H1 (cell line): ENCODE results near the gene ARHGAP18. TPM values are rescaled to one million over a fixed set of nuclear protein-coding genes. Genes with fewer than 3 reads are reported as not detected.

ENCODE experiments used
- CBX8 ChIP-seq: fragments of 300-800, 300-1000 bp; sonication (generic); IDR thresholded peaks from 2 replicates; pipeline ENCODE4 v1.7.1; 2016; ENCODE audit warnings: low read depth, low read length, borderline replicate concordance
- CEBPB ChIP-seq: IDR thresholded peaks from 2 replicates; pipeline ENCODE4 v1.6.1; 2012; ENCODE audit warnings: low read depth, low read length
- SIN3A ChIP-seq, 2 experiments: IDR thresholded peaks in 1 of 2; conservative IDR thresholded peaks in 1 of 2; 2 replicates each; pipeline ENCODE4 v1.6.1; 2011 to 2012; ENCODE audit warnings: low read length in 2 of 2, improper control_type of control experiment in 1 of 2, low read depth in 1 of 2, mild to moderate bottlenecking in 1 of 2
- SIRT6 ChIP-seq: IDR thresholded peaks from one replicate; pipeline ENCODE4 v1.7.1; 2012; ENCODE audit warnings: low read length, inconsistent platforms
- TBP ChIP-seq: IDR thresholded peaks from 2 replicates; pipeline ENCODE4 v1.6.1; 2011; ENCODE audit warnings: low read depth, low read length, improper control_type of control experiment
- polyA plus RNA-seq, 7 experiments: library from polyadenylated mRNA; depleted of rRNA in 3 of 7; stranded (reverse) in 5 of 7; unstranded in 2 of 7; fragments of >200 nt in 5 of 7; fragments of 200-250 nt in 2 of 7; gene quantifications; 1 replicate in 5 of 7; 2 replicates in 1 of 7; 4 replicates in 1 of 7; pipeline versions ENCODE4 v1.2.1 to v1.2.3, GENCODE V29; 2011 to 2013; ENCODE audit warnings: missing spikeins in 2 of 7, mixed read lengths in 2 of 7
- total RNA-seq: library from RNA; stranded (reverse); fragmentation: NEBNext Ultra II Directional; extraction: Animal tissue kit (Norgen Biotek cat#: 25700); gene quantifications from 2 replicates; pipeline ENCODE4 v1.2.1, GENCODE V29; 2021
- TF ChIP-seq, protein P1 (sequence below): fragments of 300-600 bp; sonication (generic); IDR thresholded peaks from 2 replicates; pipeline ENCODE4 v1.7.1; 2012; ENCODE audit warnings: low read length, moderate library complexity, mild to moderate bottlenecking, inconsistent platforms; ENCODE audit not compliant: insufficient replicate concordance

ARHGAP18 gene
- total and polyA plus RNA-seq, 2 of the 8 experiments (the other 6 are each of a cell fraction or from before 2014, with no cell fraction given) = 0.83 to 4.5 TPM

DNA sequence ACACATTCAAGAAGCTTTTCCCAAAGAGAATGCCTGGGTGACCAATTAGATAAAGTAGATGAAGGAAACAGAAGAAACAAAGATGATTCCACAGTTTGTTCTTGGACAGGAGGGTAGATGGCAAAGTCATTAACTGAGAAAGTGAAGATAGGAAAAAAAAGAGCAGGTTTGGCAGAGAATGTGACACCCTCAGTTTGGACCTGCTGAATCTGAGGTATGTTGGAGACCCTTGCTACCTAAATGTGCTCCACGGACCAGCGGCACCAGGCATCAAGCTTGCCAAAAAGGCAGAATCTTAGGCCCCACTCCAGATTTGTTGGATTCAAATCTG, 49.7 kb downstream of the ARHGAP18 start (continued):
- TF ChIP-seq, protein P1, sequence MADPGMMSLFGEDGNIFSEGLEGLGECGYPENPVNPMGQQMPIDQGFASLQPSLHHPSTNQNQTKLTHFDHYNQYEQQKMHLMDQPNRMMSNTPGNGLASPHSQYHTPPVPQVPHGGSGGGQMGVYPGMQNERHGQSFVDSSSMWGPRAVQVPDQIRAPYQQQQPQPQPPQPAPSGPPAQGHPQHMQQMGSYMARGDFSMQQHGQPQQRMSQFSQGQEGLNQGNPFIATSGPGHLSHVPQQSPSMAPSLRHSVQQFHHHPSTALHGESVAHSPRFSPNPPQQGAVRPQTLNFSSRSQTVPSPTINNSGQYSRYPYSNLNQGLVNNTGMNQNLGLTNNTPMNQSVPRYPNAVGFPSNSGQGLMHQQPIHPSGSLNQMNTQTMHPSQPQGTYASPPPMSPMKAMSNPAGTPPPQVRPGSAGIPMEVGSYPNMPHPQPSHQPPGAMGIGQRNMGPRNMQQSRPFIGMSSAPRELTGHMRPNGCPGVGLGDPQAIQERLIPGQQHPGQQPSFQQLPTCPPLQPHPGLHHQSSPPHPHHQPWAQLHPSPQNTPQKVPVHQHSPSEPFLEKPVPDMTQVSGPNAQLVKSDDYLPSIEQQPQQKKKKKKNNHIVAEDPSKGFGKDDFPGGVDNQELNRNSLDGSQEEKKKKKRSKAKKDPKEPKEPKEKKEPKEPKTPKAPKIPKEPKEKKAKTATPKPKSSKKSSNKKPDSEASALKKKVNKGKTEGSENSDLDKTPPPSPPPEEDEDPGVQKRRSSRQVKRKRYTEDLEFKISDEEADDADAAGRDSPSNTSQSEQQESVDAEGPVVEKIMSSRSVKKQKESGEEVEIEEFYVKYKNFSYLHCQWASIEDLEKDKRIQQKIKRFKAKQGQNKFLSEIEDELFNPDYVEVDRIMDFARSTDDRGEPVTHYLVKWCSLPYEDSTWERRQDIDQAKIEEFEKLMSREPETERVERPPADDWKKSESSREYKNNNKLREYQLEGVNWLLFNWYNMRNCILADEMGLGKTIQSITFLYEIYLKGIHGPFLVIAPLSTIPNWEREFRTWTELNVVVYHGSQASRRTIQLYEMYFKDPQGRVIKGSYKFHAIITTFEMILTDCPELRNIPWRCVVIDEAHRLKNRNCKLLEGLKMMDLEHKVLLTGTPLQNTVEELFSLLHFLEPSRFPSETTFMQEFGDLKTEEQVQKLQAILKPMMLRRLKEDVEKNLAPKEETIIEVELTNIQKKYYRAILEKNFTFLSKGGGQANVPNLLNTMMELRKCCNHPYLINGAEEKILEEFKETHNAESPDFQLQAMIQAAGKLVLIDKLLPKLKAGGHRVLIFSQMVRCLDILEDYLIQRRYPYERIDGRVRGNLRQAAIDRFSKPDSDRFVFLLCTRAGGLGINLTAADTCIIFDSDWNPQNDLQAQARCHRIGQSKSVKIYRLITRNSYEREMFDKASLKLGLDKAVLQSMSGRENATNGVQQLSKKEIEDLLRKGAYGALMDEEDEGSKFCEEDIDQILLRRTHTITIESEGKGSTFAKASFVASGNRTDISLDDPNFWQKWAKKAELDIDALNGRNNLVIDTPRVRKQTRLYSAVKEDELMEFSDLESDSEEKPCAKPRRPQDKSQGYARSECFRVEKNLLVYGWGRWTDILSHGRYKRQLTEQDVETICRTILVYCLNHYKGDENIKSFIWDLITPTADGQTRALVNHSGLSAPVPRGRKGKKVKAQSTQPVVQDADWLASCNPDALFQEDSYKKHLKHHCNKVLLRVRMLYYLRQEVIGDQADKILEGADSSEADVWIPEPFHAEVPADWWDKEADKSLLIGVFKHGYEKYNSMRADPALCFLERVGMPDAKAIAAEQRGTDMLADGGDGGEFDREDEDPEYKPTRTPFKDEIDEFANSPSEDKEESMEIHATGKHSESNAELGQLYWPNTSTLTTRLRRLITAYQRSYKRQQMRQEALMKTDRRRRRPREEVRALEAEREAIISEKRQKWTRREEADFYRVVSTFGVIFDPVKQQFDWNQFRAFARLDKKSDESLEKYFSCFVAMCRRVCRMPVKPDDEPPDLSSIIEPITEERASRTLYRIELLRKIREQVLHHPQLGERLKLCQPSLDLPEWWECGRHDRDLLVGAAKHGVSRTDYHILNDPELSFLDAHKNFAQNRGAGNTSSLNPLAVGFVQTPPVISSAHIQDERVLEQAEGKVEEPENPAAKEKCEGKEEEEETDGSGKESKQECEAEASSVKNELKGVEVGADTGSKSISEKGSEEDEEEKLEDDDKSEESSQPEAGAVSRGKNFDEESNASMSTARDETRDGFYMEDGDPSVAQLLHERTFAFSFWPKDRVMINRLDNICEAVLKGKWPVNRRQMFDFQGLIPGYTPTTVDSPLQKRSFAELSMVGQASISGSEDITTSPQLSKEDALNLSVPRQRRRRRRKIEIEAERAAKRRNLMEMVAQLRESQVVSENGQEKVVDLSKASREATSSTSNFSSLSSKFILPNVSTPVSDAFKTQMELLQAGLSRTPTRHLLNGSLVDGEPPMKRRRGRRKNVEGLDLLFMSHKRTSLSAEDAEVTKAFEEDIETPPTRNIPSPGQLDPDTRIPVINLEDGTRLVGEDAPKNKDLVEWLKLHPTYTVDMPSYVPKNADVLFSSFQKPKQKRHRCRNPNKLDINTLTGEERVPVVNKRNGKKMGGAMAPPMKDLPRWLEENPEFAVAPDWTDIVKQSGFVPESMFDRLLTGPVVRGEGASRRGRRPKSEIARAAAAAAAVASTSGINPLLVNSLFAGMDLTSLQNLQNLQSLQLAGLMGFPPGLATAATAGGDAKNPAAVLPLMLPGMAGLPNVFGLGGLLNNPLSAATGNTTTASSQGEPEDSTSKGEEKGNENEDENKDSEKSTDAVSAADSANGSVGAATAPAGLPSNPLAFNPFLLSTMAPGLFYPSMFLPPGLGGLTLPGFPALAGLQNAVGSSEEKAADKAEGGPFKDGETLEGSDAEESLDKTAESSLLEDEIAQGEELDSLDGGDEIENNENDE = no peak
- TF ChIP-seq SIRT6 = no peak
- no peak for TF ChIP-seq CEBPB
- no peak for TF ChIP-seq CBX8
- no peak for TF ChIP-seq TBP
- no peak for TF ChIP-seq SIN3A (conservative IDR thresholded peaks at IDR 0.05 in 1 of 2, IDR thresholded peaks at IDR 0.05 in 1 of 2; ENCODE audit: low read depth in 1 of 2, low read length in 2 of 2)
